HFFc6 (cell line): ENCODE measurements around the gene MRPS18A. TPM values are rescaled to one million over a fixed set of nuclear protein-coding genes. Genes with fewer than 3 reads are reported as not detected.

ENCODE experiments used
- DNase-seq: peaks from one replicate; pipeline ENCODE4 v3.0.0-alpha.2; 2018
- H3K27ac Mint-ChIP-seq: 2 replicates; pipeline ENCODE4 v1.8.0; 2020; ENCODE audit warnings: mild to moderate bottlenecking, mixed read lengths
- H3K27me3 Mint-ChIP-seq: 2 replicates; pipeline ENCODE4 v1.8.0; 2021; ENCODE audit warnings: mild to moderate bottlenecking, moderate library complexity, mixed read lengths; ENCODE audit not compliant: insufficient read depth
- H3K36me3 Mint-ChIP-seq: 2 replicates; pipeline ENCODE4 v1.8.0; 2021; ENCODE audit warnings: low read depth, mixed read lengths
- H3K4me1 Mint-ChIP-seq: 2 replicates; pipeline ENCODE4 v1.8.0; 2020; ENCODE audit warnings: low read depth, mixed read lengths
- H3K4me3 Mint-ChIP-seq: 2 replicates; pipeline ENCODE4 v1.8.0; 2020; ENCODE audit warnings: mild to moderate bottlenecking, moderate library complexity, mixed read lengths
- H3K9me3 Mint-ChIP-seq: 2 replicates; pipeline ENCODE4 v1.8.0; 2020; ENCODE audit warnings: mild to moderate bottlenecking, mixed read lengths
- total RNA-seq, 6 experiments: library from RNA; stranded (reverse); fragmentation: NEBNext Ultra II Directional; extraction: Animal tissue kit (Norgen Biotek cat#: 25700); gene quantifications; 2 replicates in 1 of 6; 3 replicates in 5 of 6; pipeline ENCODE4 v1.2.3, GENCODE V29; 2021
- TF ChIP-seq, protein P1 (sequence below): fragments of 200-600 bp; sonication (generic); IDR thresholded peaks from 2 replicates; pipeline ENCODE4 v1.5.0; 2021; ENCODE audit warnings: antibody characterized with exemption, mild to moderate bottlenecking

The MRPS18A gene
- total RNA-seq, 6 experiments from 2014 or later, result 34.3 to 42.8 (median 38.3) TPM

DNA sequence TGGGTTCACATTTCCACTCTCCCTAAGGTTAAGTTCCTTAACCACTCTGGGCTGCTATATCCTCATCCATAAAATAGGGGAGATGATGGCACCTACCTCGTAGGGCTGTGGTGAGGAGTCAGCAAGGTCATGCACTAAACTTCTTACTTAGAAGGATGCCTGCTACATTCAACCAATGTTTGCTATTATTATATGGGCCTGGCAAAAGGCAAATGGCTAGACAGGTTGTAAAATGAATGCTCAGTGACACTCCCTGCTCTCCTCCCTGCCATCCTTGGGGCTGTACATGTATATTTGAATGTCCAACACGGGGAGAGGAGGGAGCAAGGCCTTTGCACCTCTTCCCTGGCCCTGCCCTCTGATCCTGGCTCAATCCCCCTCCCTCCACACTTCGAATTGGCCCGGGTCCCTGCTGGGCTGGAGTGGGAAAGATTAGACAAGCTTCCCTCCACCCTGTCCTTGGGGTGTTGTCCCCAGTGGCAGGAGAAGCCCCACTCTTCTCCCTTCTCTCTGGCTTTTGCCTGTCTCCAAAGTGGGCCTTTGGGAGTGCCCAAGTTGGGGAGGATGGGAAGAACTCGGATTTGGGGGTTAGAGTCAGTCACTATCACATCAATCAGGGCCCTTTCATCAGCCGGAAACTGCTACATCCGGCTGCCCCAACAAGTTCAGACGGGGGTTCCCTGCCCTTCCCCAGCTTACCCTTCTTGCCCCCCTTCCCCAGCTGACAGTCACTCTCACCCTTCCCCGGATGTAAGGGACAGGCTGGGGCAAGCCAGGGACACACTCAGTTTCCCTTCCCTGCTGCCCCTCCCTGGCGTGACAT, 46.1 kb upstream of the MRPS18A start:
- H3K27me3 Mint-ChIP-seq, result peaks cover 8% of the 10 kb centered on the region

DNA sequence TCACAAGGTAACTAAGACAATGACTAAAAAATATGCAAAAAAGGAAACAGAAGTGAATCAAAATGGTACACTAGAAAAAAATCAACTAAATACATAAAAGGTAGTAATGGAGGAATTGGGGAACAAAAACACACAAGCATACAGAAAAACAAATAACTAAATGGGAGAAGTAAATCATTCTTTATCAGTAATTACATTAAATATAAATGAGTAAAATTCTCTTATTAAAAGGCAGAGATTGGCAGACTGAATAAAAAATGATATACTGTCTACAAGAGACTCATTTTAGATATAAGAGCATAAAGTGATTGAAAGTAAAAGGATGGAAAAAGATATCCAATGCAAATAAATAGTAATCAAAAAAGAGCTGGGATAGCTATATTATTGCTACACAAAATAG, 43.0 kb upstream of the MRPS18A start:
- no peak overlapping the region for H3K4me3 Mint-ChIP-seq
- TF ChIP-seq, protein P1, sequence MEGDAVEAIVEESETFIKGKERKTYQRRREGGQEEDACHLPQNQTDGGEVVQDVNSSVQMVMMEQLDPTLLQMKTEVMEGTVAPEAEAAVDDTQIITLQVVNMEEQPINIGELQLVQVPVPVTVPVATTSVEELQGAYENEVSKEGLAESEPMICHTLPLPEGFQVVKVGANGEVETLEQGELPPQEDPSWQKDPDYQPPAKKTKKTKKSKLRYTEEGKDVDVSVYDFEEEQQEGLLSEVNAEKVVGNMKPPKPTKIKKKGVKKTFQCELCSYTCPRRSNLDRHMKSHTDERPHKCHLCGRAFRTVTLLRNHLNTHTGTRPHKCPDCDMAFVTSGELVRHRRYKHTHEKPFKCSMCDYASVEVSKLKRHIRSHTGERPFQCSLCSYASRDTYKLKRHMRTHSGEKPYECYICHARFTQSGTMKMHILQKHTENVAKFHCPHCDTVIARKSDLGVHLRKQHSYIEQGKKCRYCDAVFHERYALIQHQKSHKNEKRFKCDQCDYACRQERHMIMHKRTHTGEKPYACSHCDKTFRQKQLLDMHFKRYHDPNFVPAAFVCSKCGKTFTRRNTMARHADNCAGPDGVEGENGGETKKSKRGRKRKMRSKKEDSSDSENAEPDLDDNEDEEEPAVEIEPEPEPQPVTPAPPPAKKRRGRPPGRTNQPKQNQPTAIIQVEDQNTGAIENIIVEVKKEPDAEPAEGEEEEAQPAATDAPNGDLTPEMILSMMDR, result no peak
- H3K36me3 Mint-ChIP-seq, result peaks cover 9% of the 10 kb centered on the region; the same call in 1 of the 2 replicates
- H3K27ac Mint-ChIP-seq, result no peak overlapping the region
- no peaks in the 10 kb centered on the region for H3K4me1 Mint-ChIP-seq
- H3K9me3 Mint-ChIP-seq, result peaks cover 13% of the 10 kb centered on the region
- DNase-seq, result no peak
- H3K27me3 Mint-ChIP-seq, result peaks cover 11% of the 10 kb centered on the region

More for the DNA sequence above, 46.1 kb upstream of the MRPS18A start:
- DNase-seq, result no peak
- Mint-ChIP-seq H3K4me1 (no peaks in the 10 kb centered on the region), H3K36me3 (peaks cover 9% of the 10 kb centered on the region; the same call in 1 of the 2 replicates), H3K9me3 (peaks cover 13% of the 10 kb centered on the region), H3K4me3 (no peak overlapping the region), H3K27ac (no peak overlapping the region)
- TF ChIP-seq, protein P1, result no peak

DNA sequence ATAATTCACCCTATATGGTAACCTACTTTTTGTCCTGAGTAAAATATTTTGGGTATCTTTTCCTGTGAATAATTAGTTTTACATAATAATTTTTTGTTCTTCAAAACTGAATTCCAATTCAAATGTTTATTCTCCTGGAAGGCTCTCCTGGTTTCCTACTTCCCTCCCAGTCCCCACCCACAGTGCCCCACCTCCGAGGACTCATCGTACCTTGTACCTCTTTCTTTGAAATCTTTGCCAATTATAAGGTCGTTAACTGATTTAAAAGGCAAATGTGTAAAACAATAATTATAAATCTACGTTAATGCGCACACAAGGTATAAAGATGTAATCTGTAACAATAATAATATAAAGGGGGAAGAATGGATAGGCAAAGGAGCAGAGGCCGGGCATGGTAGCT, 41.9 kb upstream of the MRPS18A start:
- Mint-ChIP-seq H3K36me3 (peaks cover 9% of the 10 kb centered on the region; the same call in 1 of the 2 replicates), H3K27me3 (peaks cover 10% of the 10 kb centered on the region), H3K4me3 (no peak overlapping the region), H3K9me3 (peaks cover 13% of the 10 kb centered on the region), H3K4me1 (peaks cover 5% of the 10 kb centered on the region; the same call in 1 of the 2 replicates), H3K27ac (no peak overlapping the region)
- TF ChIP-seq, protein P1, result no peak
- no peak for DNase-seq

DNA sequence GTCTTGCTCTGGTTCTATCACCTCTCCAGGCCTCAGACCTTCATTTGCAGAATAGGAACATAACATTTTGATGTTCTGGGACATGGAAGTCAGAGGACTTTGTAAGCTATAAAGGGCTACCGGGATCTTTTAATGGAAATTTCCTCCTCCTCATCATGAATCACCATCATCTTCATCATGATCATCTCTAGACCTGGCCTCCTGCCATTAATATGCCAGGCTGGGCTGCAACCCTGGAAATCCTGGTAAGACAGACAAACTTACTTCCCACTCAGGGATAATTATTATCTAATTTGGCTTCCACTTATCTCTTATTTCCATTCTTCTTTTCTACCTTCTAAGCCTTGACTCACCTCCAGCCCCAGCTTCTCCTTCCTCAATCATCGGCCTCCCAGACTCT, 41.0 kb upstream of the MRPS18A start:
- peaks cover 13% of the 10 kb centered on the region for H3K9me3 Mint-ChIP-seq
- H3K27me3 Mint-ChIP-seq, result peaks cover 6% of the 10 kb centered on the region
- DNase-seq, result no peak
- TF ChIP-seq, protein P1, result no peak
- peaks cover 9% of the 10 kb centered on the region; the same call in 1 of the 2 replicates for H3K36me3 Mint-ChIP-seq
- H3K27ac Mint-ChIP-seq, result no peak overlapping the region
- H3K4me3 Mint-ChIP-seq, result no peak overlapping the region
- peaks cover 7% of the 10 kb centered on the region; the same call in 1 of the 2 replicates for H3K4me1 Mint-ChIP-seq

DNA sequence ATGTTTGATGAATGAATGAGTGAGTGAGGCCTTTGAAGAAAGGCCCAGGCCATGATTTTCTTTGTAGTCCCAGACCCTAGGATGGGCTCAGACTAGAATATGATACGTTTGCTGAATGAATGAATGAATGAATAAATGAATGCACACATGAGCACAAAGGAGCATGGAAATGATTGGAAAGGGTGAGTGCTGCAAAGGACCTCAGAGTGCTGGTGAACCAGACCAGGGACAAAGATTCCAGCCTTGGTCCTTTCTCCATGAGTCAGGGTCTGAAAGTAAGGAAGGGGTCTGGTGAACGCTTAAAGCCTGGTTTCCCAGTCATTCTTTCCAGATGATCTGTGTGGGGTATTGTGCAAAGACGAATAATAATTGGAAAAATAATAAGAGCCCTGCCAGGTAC, 40.0 kb upstream of the MRPS18A start:
- TF ChIP-seq, protein P1, result no peak
- DNase-seq, result no peak
- no peak overlapping the region for H3K27ac Mint-ChIP-seq
- no peak overlapping the region for H3K4me3 Mint-ChIP-seq
- peaks cover 13% of the 10 kb centered on the region for H3K9me3 Mint-ChIP-seq
- peaks cover 6% of the 10 kb centered on the region for H3K27me3 Mint-ChIP-seq
- H3K36me3 Mint-ChIP-seq, result peaks cover 9% of the 10 kb centered on the region; the same call in 1 of the 2 replicates
- peaks cover 7% of the 10 kb centered on the region; the same call in 1 of the 2 replicates for H3K4me1 Mint-ChIP-seq
